Astrocyte of the cerebellum (primary cell): ENCODE data around the gene GLRX5.

ENCODE experiments used
- DNase-seq: peaks from one replicate; pipeline ENCODE4 v3.0.0-alpha.2; 2011; ENCODE audit warnings: low read depth
- H3K4me3 ChIP-seq: 2 replicates; pipeline ENCODE4 v1.5.1; 2011; ENCODE audit warnings: mild to moderate bottlenecking, low read depth, low read length, moderate library complexity
- in situ Hi-C: cut with HindIII; loops from 2 replicates; pipeline ENCODE4 v1.10.0; 2017; ENCODE audit warnings: low sequenced_read_pairs
- TF ChIP-seq, protein P1 (sequence below): IDR thresholded peaks from 2 replicates; pipeline ENCODE4 v1.5.1; 2012; ENCODE audit warnings: low read length, low read depth, moderate library complexity, mild to moderate bottlenecking; ENCODE audit errors: missing control alignments

The GLRX5 gene

DNA sequence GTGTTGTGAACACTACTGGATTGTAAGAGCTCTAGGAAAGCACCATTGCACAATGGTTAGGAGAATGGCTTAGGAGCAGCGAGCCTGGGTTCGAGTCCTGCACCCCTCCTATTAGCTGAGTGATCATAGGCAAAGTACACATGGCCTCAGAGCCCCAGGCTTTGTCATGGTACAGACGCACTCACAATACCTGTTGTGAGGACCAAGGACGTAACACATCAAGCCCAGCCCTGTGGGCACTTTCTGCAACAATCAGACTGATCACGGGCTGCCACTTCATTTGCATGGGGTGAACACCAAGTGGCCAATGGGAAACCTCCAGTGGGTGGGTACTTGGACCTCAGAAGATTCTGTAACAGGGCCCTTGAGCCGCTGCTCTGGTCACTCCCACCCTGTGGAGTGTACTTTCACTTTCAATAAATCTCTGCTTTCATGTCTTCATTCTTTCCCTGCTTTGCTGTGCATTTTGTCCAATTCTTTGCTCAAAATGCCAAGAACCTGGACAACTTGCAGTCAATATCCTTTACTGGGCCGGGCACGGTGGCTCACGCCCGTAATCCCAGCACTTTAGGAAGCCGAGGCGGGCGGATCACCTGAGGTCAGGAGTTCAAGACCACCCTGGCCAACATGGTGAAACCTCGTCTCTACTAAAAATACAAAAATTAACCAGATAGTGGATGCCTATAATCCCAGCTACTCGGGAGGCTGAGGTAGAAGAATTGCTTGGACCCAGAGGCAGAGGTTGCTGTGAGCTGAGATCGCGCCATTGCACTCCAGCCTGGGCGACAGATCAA lies 28.2 kb downstream of the GLRX5 start:
- DNase-seq: no peak
- no peak overlapping the region for H3K4me3 ChIP-seq
- in situ Hi-C loops: loop anchor here (25.0 kb wide), 1 partner anchor 424 kb away; no protein-coding TSS in a partner anchor
- TF ChIP-seq, protein P1, sequence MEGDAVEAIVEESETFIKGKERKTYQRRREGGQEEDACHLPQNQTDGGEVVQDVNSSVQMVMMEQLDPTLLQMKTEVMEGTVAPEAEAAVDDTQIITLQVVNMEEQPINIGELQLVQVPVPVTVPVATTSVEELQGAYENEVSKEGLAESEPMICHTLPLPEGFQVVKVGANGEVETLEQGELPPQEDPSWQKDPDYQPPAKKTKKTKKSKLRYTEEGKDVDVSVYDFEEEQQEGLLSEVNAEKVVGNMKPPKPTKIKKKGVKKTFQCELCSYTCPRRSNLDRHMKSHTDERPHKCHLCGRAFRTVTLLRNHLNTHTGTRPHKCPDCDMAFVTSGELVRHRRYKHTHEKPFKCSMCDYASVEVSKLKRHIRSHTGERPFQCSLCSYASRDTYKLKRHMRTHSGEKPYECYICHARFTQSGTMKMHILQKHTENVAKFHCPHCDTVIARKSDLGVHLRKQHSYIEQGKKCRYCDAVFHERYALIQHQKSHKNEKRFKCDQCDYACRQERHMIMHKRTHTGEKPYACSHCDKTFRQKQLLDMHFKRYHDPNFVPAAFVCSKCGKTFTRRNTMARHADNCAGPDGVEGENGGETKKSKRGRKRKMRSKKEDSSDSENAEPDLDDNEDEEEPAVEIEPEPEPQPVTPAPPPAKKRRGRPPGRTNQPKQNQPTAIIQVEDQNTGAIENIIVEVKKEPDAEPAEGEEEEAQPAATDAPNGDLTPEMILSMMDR: no peak

DNA sequence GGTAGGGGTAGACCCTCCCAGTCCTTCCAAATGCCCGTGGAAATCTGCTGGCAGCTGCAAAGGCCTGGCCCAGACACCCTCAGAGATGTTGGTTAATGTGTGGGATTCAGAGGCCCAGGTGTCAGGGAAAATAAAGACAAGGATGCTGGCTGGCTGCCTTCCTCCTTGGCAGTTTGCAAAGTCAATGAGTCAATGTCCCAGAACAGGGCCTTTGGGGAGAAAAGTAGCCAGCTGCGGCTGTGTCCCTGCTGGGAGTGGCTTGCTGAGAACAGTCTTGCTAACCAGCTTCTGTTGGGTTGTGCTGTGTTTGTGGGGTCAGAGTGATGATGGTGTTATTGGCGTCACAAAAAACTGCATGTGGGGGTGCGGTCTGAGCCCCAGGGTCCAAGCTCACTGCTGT lies 29.2 kb downstream of the GLRX5 start:
- in situ Hi-C loops: loop anchor here (25.0 kb wide), 1 partner anchor 423 kb away; no protein-coding TSS in a partner anchor
- TF ChIP-seq, protein P1: no peak

GRCh38 chr14:95569440-95569839 lies 34.6 kb downstream of the GLRX5 start:
- in situ Hi-C loops: loop anchor here (25.0 kb wide), 1 partner anchor 418 kb away; no protein-coding TSS in a partner anchor
- TF ChIP-seq, protein P1: no peak
- H3K4me3 ChIP-seq: no peak overlapping the region
- no peak for DNase-seq

More for the DNA sequence above, 29.2 kb downstream of the GLRX5 start:
- DNase-seq: peak; percentile 91
- no peak overlapping the region for H3K4me3 ChIP-seq

DNA sequence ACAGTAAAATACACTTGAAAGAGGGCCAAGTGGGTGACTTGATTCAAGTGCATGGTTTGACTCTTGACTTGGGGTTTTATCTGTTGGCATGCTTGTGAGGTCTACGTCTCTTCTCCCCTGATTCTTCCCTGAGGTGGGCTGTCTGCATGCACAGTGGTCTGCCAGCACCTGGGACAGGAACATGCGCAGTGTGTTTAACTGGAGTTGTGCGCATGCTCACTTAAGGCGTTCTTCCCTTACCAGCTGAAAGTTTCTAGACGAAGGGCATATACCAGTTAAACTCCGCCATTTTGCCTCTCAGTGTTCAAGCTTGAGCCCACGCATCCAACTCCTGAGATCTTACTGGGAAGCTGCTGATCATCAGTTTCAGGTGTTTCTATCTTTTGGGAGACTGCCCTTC lies 38.5 kb downstream of the GLRX5 start:
- in situ Hi-C loops: loop anchor here (25.0 kb wide), 1 partner anchor 414 kb away; no protein-coding TSS in a partner anchor
- TF ChIP-seq, protein P1: no peak
- no peak for DNase-seq
- no peak overlapping the region for H3K4me3 ChIP-seq

GRCh38 chr14:95575840-95576473 lies 41.1 kb downstream of the GLRX5 start:
- TF ChIP-seq, protein P1: no peak
- no peak for DNase-seq
- in situ Hi-C loops: no loop called here
- no peak overlapping the region for H3K4me3 ChIP-seq

- no peak overlapping the region for H3K4me3 ChIP-seq
- DNase-seq: no peak
- in situ Hi-C loops: no loop called here
- TF ChIP-seq, protein P1: no peak
These were observed 42.4 kb downstream of the GLRX5 start for GRCh38 chr14:95577067-95577800.
